ENCODE data around the gene PLA2G5. TPM values are rescaled to one million over a fixed set of nuclear protein-coding genes. Genes with fewer than 3 reads are reported as not detected.
"Not testable (repeated sequence)": the region's sequence is repeated elsewhere in the genome, so short reads cannot be mapped to it uniquely, and the experiment has no call there.

Gene PLA2G5
- total and polyA plus RNA-seq, 8 donors: 0.12 to 2.0 (median 0.59) TPM; not detected in 1

DNA sequence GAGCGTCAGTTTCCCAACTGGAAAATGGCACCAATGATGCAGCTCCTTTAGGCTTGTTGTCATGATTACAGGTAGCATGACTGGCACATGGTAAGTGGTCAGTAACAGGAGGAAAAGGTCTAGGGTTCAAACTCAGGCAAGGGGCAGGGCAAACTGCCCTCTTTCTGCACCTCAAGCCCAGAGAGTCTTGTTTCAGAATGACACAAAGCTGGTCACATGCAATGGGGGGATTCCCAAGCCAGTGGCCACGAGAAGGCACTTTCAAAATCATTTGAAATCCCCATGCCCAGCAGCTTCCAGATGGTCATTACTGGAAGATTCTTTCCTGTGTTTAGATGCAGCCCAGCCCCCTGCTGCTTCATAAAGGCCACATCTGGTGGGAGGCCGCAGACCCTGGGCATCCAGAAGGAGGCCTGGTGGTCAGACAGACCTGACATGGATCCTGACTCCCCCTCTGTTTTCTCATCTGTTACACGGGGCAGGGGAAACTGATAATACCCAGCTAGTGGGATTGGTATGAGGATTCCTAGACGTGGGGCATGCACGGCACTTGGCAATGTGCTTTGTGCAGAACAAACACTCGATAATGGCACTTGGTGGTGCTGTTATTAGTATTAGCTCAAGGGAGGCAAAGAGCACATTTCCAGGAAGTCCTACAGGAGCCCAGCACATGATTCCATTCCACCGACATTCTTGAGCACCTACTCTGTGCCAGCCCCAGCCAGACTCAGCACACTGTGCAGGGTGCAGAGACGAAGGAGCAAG, 56.2 kb downstream of the PLA2G5 start:
- DNase-seq (no peak), ATAC-seq (no peak), FAIRE-seq (no peak)
- Histone ChIP-seq H3K4me3 (no peak overlapping the region), H3K27me3 (peaks cover 0 to 3% (median 0%) of the 10 kb centered on the region in 4 donors), H3K27ac (no peak overlapping the region), H3K9me3 (no peaks in the 10 kb centered on the region), H3K36me3 (no peaks in the 10 kb centered on the region), H3K4me1 (no peaks in the 10 kb centered on the region)
- intact Hi-C loops (cut with DNase I): no loop called here
- TF ChIP-seq, protein P1, sequence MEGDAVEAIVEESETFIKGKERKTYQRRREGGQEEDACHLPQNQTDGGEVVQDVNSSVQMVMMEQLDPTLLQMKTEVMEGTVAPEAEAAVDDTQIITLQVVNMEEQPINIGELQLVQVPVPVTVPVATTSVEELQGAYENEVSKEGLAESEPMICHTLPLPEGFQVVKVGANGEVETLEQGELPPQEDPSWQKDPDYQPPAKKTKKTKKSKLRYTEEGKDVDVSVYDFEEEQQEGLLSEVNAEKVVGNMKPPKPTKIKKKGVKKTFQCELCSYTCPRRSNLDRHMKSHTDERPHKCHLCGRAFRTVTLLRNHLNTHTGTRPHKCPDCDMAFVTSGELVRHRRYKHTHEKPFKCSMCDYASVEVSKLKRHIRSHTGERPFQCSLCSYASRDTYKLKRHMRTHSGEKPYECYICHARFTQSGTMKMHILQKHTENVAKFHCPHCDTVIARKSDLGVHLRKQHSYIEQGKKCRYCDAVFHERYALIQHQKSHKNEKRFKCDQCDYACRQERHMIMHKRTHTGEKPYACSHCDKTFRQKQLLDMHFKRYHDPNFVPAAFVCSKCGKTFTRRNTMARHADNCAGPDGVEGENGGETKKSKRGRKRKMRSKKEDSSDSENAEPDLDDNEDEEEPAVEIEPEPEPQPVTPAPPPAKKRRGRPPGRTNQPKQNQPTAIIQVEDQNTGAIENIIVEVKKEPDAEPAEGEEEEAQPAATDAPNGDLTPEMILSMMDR (IDR thresholded peaks at IDR 0.05): no peak
- 67 to 69% methylated on average over 9 of the region's 9 CpGs for WGBS, 2 donors

DNA sequence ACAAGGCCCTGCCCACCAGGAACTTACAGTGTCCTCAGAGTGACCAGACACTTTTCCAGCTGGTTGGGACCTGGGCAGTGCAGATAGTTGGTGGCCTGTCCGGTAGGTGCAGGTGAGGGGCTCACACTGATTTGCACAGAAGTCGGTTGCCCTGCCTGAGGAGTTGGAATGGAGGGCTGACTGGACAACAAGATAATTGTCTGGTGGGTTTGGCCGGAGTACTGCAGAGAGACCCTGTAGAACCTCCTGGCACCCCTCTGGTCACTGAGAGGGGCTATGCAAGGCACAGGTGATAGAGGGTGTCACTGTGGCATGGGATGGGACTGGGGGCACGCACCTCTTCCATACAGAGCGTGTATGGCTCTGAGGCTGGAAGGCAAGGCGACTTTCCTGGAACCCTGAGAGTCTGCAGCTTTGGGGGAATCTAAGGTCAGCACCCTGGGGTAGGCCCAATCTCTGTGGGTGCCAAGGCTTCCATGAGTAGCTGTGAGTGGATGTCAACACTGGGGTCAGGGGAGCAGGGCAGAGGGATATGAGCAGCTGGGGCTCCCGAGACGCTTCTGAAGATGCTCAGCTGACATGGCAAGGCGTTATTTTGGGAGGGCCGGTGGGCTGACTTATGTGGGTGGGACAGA, 56.9 kb downstream of the PLA2G5 start:
- no peak for ATAC-seq
- Histone ChIP-seq H3K27me3 (peaks cover 0 to 3% (median 0%) of the 10 kb centered on the region in 4 donors), H3K36me3 (no peaks in the 10 kb centered on the region), H3K4me3 (no peak overlapping the region), H3K9me3 (no peaks in the 10 kb centered on the region), H3K27ac (no peak overlapping the region), H3K4me1 (no peaks in the 10 kb centered on the region)
- intact Hi-C loops (cut with DNase I): no loop called here
- TF ChIP-seq, protein P1 (IDR thresholded peaks at IDR 0.05): no peak
- no peak for DNase-seq
- FAIRE-seq: no peak
- WGBS, 2 donors: 87 to 93% methylated on average over 10 of the region's 10 CpGs

DNA sequence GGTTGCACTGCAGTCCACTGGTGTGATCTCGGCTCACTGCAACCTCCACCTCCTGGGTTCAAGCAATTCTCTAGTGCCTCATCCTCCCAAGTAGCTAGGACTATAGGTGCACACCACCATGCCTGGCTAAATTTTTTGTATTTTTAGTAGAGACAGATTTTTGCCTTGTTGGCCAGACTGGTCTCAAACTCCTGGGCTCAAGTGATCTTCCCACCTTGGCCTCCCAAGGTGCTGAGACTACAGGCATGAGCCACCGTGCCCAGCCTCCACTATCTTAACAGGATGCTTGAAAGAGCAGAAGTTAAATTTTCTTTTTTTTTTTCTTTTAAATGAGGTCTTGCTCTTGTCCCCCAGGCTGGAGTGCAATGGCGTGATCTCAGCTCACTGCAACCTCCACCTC, 60.5 kb downstream of the PLA2G5 start:
- H3K4me3 ChIP-seq; ATAC-seq; H3K9me3 ChIP-seq; H3K27ac ChIP-seq; FAIRE-seq; DNase-seq; H3K36me3 ChIP-seq; intact Hi-C loops (cut with DNase I); H3K27me3 ChIP-seq; H3K4me1 ChIP-seq: not testable (repeated sequence)
- 76 to 83% methylated on average over 3 of the region's 3 CpGs for WGBS, 2 donors

DNA sequence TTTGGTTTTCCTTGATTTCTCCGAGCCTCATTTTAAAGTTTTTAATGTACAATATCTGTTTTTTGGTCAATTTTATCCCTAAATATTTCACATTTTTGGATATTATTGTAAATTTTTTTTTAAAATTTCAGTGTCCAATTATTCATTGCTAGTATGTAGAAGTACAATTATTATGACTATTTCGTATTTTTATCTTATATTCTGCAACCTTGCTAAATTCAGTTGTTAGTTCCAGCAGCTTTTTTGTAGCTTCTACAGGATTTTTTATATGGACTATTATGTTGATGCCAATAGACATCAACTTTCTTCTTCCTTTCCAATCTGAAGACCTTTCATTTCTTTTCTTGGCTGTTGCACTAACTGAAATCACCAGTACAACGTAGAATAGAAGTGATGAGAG, 65.0 kb downstream of the PLA2G5 start:
- no peak overlapping the region for H3K27ac ChIP-seq
- DNase-seq: no peak
- TF ChIP-seq, protein P1 (IDR thresholded peaks at IDR 0.05): no peak
- H3K27me3 ChIP-seq: no peaks in the 10 kb centered on the region
- H3K4me1 ChIP-seq: no peaks in the 10 kb centered on the region
- no peaks in the 10 kb centered on the region for H3K36me3 ChIP-seq
- H3K4me3 ChIP-seq: no peak overlapping the region
- FAIRE-seq: no peak
- WGBS, 2 donors: 90 to 91% methylated on average over 3 of the region's 3 CpGs
- intact Hi-C loops (cut with DNase I): no loop called here
- no peak for ATAC-seq
- no peaks in the 10 kb centered on the region for H3K9me3 ChIP-seq

DNA sequence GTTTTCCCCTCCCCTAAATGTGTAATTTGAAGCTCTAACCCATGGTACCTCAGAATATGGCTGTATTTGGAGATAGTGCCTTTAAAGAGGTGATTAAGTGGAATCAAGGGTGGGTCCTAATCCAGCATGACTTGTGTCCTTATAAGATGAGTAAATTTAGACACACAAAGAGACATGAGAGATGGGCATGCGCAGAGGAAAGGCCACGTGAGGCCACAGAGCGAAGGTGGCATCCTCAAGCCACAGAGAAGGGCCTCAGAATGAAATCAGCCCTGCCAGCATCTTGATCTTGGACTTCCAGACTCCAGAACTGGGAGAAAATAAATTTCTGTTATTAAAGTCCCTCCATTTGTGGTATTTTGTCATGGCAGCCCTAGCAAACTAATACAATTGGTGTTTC, 66.3 kb downstream of the PLA2G5 start:
- FAIRE-seq: no peak
- TF ChIP-seq, protein P1 (IDR thresholded peaks at IDR 0.05): no peak
- Histone ChIP-seq H3K36me3 (no peaks in the 10 kb centered on the region), H3K4me1 (no peaks in the 10 kb centered on the region), H3K9me3 (no peaks in the 10 kb centered on the region), H3K4me3 (no peak overlapping the region), H3K27me3 (no peaks in the 10 kb centered on the region), H3K27ac (no peak overlapping the region)
- intact Hi-C loops (cut with DNase I): no loop called here
- WGBS, 2 donors: 94 to 98% methylated on average over 3 of the region's 3 CpGs
- no peak for ATAC-seq
- no peak for DNase-seq

Measured in pancreas (tissue), 10 donors.